GM18511 (cell line): ENCODE results near the gene SEM1.
"Not testable (repeated sequence)": the region's sequence is repeated elsewhere in the genome, so short reads cannot be mapped to it uniquely, and the experiment has no call there.

ENCODE experiments used
- ATAC-seq: cut with Tn5 transposase; IDR thresholded peaks from one replicate; pipeline ENCODE4 v1.9.1; 2021; ENCODE audit warnings: mild to moderate bottlenecking, moderate library complexity; ENCODE audit not compliant: unreplicated experiment

The SEM1 gene

GRCh38 chr7:96709381-96710228 is at the start of gene SEM1:
TSS of gene SEM1 (minus strand) at chr7:96709846. CDS start at chr7:96709763, 83 bp downstream.
- peak; percentile 90 for ATAC-seq

GRCh38 chr7:96757880-96758279 is 48.2 kb upstream of the SEM1 start:
- not testable (repeated sequence) for ATAC-seq

DNA sequence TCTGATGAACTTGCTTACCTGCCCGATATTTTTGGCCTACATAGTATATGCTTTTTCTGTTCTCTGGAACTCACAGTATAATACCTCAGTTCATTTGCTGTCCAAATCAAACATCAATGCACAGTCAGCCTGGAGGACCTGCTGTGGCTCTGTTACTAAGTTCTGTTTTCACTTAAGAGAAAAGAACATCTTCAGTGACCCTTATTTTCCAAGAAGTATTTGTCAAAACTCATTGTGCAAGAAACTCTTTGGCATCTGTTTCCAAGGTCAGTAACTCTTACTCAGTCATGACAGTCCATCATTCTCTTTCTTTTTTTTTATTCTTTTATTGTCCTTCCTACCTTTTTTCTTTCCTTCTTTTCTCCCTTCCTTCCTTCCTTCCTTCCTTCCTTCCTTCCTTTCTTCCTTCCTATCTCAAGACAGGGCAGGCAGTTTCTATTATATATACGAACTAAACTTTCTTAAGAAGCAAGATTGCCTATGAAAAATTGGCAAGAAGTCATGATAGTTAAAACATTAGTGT is 37.8 kb upstream of the SEM1 start:
- ATAC-seq: no peak

DNA sequence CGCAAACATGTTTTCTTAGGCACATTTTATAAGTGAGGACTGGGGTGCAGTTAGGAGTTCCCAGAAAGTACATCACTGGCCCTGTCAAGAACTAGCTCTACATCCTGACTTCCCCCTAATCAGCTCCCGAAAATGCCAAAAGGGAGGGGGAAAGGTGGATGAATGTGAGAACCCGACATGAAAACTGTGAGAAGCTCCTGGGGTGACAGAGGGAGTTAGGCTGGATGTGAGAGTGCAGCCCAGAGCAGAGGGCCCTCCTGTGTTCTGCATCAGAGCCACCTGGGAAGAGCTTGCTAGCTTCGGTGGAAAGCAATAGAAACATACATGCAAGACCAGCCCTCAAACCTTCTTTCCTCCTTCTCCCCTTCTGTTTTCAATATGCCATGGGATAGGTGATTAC is 30.5 kb upstream of the SEM1 start:
- no peak for ATAC-seq

- no peak for ATAC-seq
Observed at GRCh38 chr7:96739609-96740008, 30.0 kb upstream of the SEM1 start.

- no peak for ATAC-seq
Observed at GRCh38 chr7:96739167-96739566, 29.5 kb upstream of the SEM1 start.

DNA sequence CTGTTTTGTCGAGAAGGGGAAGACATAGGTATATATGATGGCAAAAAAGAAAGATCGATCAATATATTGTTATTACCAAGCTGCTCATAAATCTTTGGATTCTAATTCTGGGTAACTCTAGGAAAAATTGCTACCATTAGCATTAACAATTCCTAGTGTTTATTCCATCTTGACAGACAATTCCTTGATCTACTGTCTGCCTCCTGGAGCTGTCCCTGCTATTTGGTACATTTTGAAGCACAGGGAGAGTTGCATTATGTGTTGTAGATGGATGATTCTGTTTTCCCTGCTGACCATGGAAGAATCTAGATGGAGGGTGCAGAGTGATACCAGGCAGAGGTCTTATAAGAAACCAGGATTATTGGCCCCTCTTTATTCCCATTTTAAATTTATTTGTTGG is 29.1 kb upstream of the SEM1 start:
- no peak for ATAC-seq

GRCh38 chr7:96737545-96738050 is 28.0 kb upstream of the SEM1 start:
- no peak for ATAC-seq

DNA sequence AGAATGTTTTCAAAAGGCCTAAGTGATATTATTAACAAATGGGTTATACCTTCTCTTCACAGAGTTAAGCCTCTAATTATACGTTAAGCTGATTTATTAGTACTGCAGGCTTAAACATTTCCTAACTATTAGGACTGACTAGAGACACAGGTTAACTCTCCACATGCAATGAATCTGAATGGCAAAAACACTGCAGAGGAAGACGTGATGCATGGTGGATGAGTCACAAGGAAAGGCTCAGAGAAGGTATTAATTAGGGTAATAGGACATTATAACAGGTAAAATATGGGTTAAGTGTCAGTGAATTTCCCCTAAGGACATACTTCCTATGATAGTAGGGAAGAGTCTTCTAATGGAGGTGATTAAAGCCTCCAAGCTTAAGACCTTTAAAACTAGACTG is 24.7 kb upstream of the SEM1 start:
- no peak for ATAC-seq

GRCh38 chr7:96729820-96730219 is 20.2 kb upstream of the SEM1 start:
- no peak for ATAC-seq

DNA sequence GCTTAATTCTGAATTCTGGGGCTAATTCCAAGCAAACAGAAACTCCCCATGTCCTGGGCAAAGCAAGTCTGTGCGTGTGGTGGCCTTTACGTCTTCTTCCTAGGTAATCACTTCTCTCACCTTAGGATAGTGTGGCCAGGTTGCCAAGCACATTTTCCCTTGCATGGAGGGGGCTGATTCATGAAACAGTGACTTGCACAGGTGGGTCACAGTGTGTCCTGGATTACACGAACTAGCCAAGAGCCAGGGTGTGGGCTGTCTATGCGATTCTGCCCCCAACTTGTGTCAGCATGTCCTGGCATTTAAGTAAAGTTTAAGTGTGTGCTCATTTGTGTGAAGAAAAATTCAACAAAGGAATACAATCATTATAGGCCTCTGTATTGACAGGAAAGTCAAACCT is 18.5 kb upstream of the SEM1 start:
- ATAC-seq: no peak

- ATAC-seq: no peak
Observed at GRCh38 chr7:96727534-96728088, 18.0 kb upstream of the SEM1 start.

- ATAC-seq: no peak
Observed at GRCh38 chr7:96723622-96724021, 14.0 kb upstream of the SEM1 start.

DNA sequence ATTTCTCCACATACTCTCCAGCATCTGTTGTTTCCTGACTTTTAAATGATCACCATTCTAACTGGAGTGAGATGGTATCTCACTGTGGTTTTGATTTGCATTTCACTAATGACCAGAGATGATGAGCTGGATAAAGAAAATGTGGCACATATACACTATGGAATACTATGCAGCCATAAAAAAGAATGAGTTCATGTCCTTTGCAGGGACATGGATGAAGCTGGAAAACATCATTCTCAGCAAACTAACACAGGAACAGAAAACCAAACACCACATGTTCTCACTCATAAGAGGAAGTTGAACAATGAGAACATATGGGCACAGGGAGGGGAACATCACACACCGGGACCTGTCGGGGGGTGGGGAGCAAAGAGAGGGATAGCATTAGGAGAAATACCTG is 13.3 kb upstream of the SEM1 start:
- not testable (repeated sequence) for ATAC-seq

DNA sequence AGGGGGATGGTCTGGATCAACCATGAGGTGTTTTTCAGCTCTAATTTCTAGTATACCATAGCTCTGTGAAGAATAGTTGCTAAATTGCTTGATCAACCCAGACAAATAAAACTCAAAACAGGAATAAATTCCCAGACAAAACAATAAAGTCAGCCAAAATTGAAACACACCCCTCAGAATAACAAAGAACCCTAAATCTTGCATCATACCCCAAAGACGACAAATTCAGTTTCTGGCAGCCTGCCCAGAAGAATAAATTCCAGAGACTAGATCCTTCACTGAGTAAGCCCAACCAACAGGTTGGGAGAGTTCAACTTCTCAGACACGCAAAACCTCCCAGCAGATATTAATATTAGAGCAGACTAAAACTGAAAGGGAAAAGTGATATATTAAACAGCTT is 11.2 kb upstream of the SEM1 start:
- ATAC-seq: no peak

- no peak for ATAC-seq
Observed at GRCh38 chr7:96719164-96719563, 9.5 kb upstream of the SEM1 start.

GRCh38 chr7:96718107-96719003 is 8.7 kb upstream of the SEM1 start:
- no peak for ATAC-seq

- no peak for ATAC-seq
Observed at GRCh38 chr7:96713037-96713436, 3.4 kb upstream of the SEM1 start.

DNA sequence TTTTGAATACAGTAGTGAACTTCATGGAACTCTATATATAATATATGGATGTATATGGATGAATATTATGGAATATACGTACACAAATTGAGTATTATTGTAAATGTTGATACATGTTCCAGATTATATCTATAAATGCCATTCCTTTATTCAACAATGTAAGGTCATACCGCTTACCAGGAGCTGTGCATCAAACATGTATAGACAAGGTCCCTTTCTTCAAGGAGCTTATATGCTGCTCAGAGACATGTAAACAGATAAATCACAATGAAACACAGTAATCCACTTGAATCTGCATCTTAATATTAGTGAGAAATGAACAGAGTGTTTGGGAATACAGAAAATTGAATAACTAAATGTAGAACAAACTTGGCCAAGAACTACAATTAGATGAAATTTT is 898 bp upstream of the SEM1 start:
- no peak for ATAC-seq

DNA sequence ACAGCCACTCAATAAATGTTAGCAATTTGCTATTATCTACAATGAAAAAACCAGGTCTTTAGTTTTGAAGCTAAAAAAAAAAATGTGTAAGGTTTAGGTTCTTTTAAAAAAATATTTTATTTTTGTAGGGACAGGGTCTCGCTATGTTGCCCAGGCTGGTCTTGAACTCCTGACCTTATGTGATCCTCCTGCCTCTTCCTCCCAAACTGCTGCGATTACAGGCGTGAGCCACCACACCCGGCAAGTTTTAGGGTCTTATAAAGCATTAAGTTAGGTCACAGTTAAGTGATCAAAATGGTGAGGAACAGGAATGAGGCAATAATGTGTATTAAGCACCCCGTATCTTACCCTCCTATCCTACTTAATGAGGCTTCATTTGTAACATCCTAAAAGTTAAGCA is 774 bp downstream of the SEM1 start:
- ATAC-seq: peak; percentile 12
